Astrocyte of the spinal cord (primary cell): ENCODE measurements around the gene TUBA1A.

Experiments
- DNase-seq: peaks from one replicate; pipeline ENCODE4 v3.0.0; 2011; ENCODE audit warnings: low read depth, low spot score
- H3K4me3 ChIP-seq: 2 replicates; pipeline ENCODE4 v1.5.1; 2011; ENCODE audit warnings: low read depth, mild to moderate bottlenecking, low read length, moderate library complexity
- CTCF ChIP-seq: IDR thresholded peaks from 2 replicates; pipeline ENCODE4 v1.5.1; 2012; ENCODE audit warnings: low read depth, mild to moderate bottlenecking, low read length, inconsistent platforms
- in situ Hi-C: cut with HindIII; loops from 2 replicates; pipeline ENCODE4 v1.10.0; 2017; ENCODE audit warnings: low sequenced_read_pairs

TUBA1A gene

DNA sequence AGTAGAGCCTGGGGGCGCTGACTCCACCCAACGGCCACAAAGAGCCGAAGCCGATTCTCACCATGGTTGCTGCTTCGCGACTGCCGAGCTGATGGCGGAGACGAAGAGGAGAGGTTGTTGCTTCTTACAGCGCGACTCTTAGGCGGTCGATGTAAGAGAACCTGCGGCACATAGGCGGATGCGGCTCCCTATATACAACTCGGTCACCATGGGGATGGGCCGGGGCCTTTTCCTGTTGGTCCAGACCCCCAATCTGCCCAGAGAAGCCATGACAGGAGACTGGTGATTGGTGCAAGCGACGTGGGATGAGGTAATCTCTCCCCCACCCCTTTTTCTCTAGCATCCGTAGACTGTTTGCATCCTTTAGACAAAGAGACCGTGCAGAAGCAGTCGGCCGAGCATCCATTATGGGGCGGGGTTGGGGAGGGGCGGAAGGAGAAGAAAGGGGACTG is at the start of gene TUBA1A:
Gene TUBA1A, minus strand, starts transcription at position 165 of the 452 bp plus-strand sequence. Its CDS starts 101 bp downstream, at position 64.
- H3K4me3 ChIP-seq = peak within 1 kb of the TSS; percentile 99
- no peak for TF ChIP-seq CTCF
- in situ Hi-C loops = no loop called here
- DNase-seq = peak; percentile 100

- no peak for DNase-seq
- no peak for TF ChIP-seq CTCF
- in situ Hi-C loops = no loop called here
- H3K4me3 ChIP-seq = no peak overlapping the region
Observed at GRCh38 chr12:49236423-49236822, 47.5 kb upstream of the TUBA1A start.

- H3K4me3 ChIP-seq = no peak overlapping the region
- in situ Hi-C loops = no loop called here
- no peak for TF ChIP-seq CTCF
- DNase-seq = peak; percentile 59
Observed at GRCh38 chr12:49233842-49234526, 45.1 kb upstream of the TUBA1A start.

- H3K4me3 ChIP-seq = peak overlapping the region; percentile 8
- TF ChIP-seq CTCF = peak; percentile 36
- in situ Hi-C loops = no loop called here
- peak; percentile 61 for DNase-seq
Observed at GRCh38 chr12:49232940-49233841, 44.3 kb upstream of the TUBA1A start.

DNA sequence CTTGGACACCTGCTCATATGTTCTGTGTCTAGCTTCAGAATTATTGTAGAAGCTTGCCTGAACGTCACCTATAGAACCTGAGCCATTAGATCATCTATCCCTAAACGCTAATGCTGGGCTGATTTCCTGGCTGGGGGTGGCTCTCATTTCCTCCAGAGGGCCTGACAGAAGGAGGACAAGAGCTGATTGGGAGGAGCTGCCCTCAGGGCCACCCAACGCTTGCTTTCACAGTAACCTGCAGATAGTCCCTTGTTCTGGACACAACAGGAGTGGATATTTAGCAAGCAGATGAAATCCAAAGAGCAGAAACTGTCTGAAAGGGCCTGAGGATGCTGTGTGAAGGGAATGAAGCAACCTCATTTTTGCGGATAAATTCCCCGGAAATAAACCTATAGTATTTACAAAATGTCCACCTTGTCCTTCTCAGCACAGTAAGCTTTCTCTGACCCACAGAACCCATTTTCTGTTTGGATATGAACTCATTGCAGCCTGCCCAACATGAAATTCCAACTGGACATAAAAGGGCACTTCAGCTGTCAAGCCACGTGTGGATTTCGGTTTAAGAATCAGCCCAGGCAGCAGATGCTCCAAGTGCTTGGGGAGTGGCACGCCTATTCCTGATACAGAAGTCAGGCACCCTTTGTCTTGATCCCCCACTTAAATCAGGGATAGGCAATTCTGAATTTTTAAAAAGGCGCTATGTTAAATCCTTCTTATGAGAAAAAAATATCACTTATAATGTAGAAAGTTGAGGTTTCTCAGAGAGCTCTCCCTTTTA is 43.2 kb upstream of the TUBA1A start:
- TF ChIP-seq CTCF = no peak
- no peak overlapping the region for H3K4me3 ChIP-seq
- peak; percentile 20 for DNase-seq
- in situ Hi-C loops = no loop called here

DNA sequence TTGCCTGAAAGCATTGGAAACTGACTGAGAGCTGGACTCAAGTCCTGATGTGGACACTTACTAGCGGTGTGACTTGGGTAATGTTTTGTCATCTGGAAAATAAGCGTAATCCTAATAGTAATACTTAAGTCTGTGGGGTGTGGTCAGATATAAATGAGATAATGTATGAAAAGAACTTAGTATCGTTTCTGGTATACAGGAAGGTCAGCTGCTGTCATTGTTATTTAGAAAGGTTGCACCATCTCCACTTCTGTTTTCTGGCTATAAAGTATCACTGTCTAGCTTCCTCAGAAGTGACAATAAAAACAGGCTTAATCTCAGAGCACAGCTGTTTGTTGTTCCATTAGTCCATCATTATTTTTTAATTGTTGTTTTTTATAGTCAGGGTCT is 41.9 kb upstream of the TUBA1A start:
- no peak for TF ChIP-seq CTCF
- no peak overlapping the region for H3K4me3 ChIP-seq
- no peak for DNase-seq
- in situ Hi-C loops = no loop called here
